ENCODE data around the gene MIPEP.
"Not testable (repeated sequence)": the region's sequence is repeated elsewhere in the genome, so short reads cannot be mapped to it uniquely, and the experiment has no call there.

MIPEP gene

GRCh38 chr13:23749288-23749873, 139.8 kb downstream of the MIPEP start:
- no peak for DNase-seq (ENCODE audit: low read depth)

GRCh38 chr13:23748109-23748990, 140.8 kb downstream of the MIPEP start:
- peak; percentile 77 for DNase-seq (ENCODE audit: low read depth)

GRCh38 chr13:23746141-23746540, 143.1 kb downstream of the MIPEP start:
- not testable (repeated sequence) for DNase-seq (ENCODE audit: low read depth)

- no peak for DNase-seq (ENCODE audit: low read depth)
Observed at GRCh38 chr13:23744315-23744714, 144.9 kb downstream of the MIPEP start.

GRCh38 chr13:23743278-23744076, 145.7 kb downstream of the MIPEP start:
- no peak for DNase-seq (ENCODE audit: low read depth)

- peak; percentile 61 for DNase-seq (ENCODE audit: low read depth)
Observed at GRCh38 chr13:23741879-23742510, 147.2 kb downstream of the MIPEP start.

- DNase-seq (ENCODE audit: low read depth), result no peak
Observed at GRCh38 chr13:23740002-23740401, 149.2 kb downstream of the MIPEP start.

- no peak for DNase-seq (ENCODE audit: low read depth)
Observed at GRCh38 chr13:23739596-23739995, 149.6 kb downstream of the MIPEP start.

- DNase-seq (ENCODE audit: low read depth), result no peak
Observed at GRCh38 chr13:23736541-23736940, 152.7 kb downstream of the MIPEP start.

- no peak for DNase-seq (ENCODE audit: low read depth)
Observed at GRCh38 chr13:23735329-23735728, 153.9 kb downstream of the MIPEP start.

- peak; percentile 32 for DNase-seq (ENCODE audit: low read depth)
Observed at GRCh38 chr13:23731709-23732108, 157.5 kb downstream of the MIPEP start.

- DNase-seq (ENCODE audit: low read depth), result no peak
Observed at GRCh38 chr13:23730251-23730650, 158.9 kb downstream of the MIPEP start.

- no peak for DNase-seq (ENCODE audit: low read depth)
Observed at GRCh38 chr13:23729531-23729930, 159.7 kb downstream of the MIPEP start.

- no peak for DNase-seq (ENCODE audit: low read depth)
Observed at GRCh38 chr13:23728807-23729206, 160.4 kb downstream of the MIPEP start.

- DNase-seq (ENCODE audit: low read depth), result no peak
Observed at GRCh38 chr13:23725922-23726321, 163.3 kb downstream of the MIPEP start.

- peak; percentile 69 for DNase-seq (ENCODE audit: low read depth)
Observed at GRCh38 chr13:23724196-23724970, 164.8 kb downstream of the MIPEP start.

GRCh38 chr13:23723471-23723870, 165.7 kb downstream of the MIPEP start:
- DNase-seq (ENCODE audit: low read depth), result peak; percentile 28

- DNase-seq (ENCODE audit: low read depth), result no peak
Observed at GRCh38 chr13:23722726-23723453, 166.3 kb downstream of the MIPEP start.

- no peak for DNase-seq (ENCODE audit: low read depth)
Observed at GRCh38 chr13:23718996-23719395, 170.2 kb downstream of the MIPEP start.

GRCh38 chr13:23716401-23716800, 172.8 kb downstream of the MIPEP start:
- DNase-seq (ENCODE audit: low read depth), result no peak

- peak; percentile 35 for DNase-seq (ENCODE audit: low read depth)
Observed at GRCh38 chr13:23715762-23716235, 173.4 kb downstream of the MIPEP start.

Data from ELR (cell line).